Heart left ventricle (tissue), 16 donors: ENCODE results near the gene USP8. TPM values are rescaled to one million over a fixed set of nuclear protein-coding genes. Genes with fewer than 3 reads are reported as not detected.

Experiments
- ATAC-seq, 4 donors: fragments of 200-7000 bp; cut with Tn5 transposase; one replicate each; pipeline ENCODE4 v1.9.1; 2020 to 2022; ENCODE audit warnings: moderate library complexity in 4 of 4, mild to moderate bottlenecking in 3 of 4, moderate number of reproducible peaks in 1 of 4
- DNase-seq, 5 donors: peaks; one replicate each; pipeline ENCODE4 v3.0.0-alpha.2; 2020
- H3K27ac ChIP-seq, 12 donors: fragments of 200-600 bp; sonication (generic) in 4 of 12; one replicate each; pipeline versions ENCODE4 v1.5.0 to v1.8.0; 2016 to 2022; ENCODE audit warnings: mild to moderate bottlenecking in 2 of 12
- H3K27me3 ChIP-seq, 9 donors: fragments of 200-600 bp; sonication (generic) in 2 of 9; one replicate each; pipeline versions ENCODE4 v1.5.1 to v1.8.0; 2016 to 2022; ENCODE audit warnings: mild to moderate bottlenecking in 3 of 9
- H3K36me3 ChIP-seq, 9 donors: fragments of 200-600 bp; sonication (generic) in 2 of 9; one replicate each; pipeline versions ENCODE4 v1.5.0 to v1.8.0; 2018 to 2022; ENCODE audit warnings: mild to moderate bottlenecking in 2 of 9
- H3K4me1 ChIP-seq, 12 donors: fragments of 200-600 bp; sonication (generic) in 4 of 12; one replicate each; pipeline versions ENCODE4 v1.5.0 to v1.8.0; 2016 to 2022; ENCODE audit warnings: mild to moderate bottlenecking in 3 of 12
- H3K4me3 ChIP-seq, 12 donors: fragments of 200-600 bp; sonication (generic) in 4 of 12; one replicate each; pipeline versions ENCODE4 v1.5.0 to v1.8.0; 2017 to 2022; ENCODE audit warnings: mild to moderate bottlenecking in 9 of 12, moderate library complexity in 4 of 12
- H3K9me3 ChIP-seq, 12 donors: fragments of 200-600 bp; sonication (generic) in 4 of 12; one replicate each; pipeline versions ENCODE4 v1.5.0 to v1.8.0; 2016 to 2022; ENCODE audit warnings: mild to moderate bottlenecking in 1 of 12
- POLR2A ChIP-seq, 2 donors: fragments of 450-650 bp; IDR thresholded peaks; one replicate each; pipeline ENCODE4 v1.6.1; 2017; ENCODE audit warnings: antibody characterized with exemption in 2 of 2, mild to moderate bottlenecking in 2 of 2, moderate library complexity in 2 of 2
- WGBS, 4 donors: extraction: QIAGEN DNeasy Blood & Tissue Kit in 2 of 4; methylation state at CpG; one replicate each; pipeline versions ENCODE4 v1.1.5 to v1.1.7; 2013 to 2018; 5-methylcytosine and 5-hydroxymethylcytosine counted together
- intact Hi-C, 10 donors: fragments of 100-400 bp; cut with DNase I; formaldehyde crosslinking; loops; one replicate each; pipeline versions ENCODE4 v1.11.1 to v1.14.2; 2022
- polyA plus RNA-seq, 2 donors: library from polyadenylated mRNA; stranded (reverse); fragments of 200-250 nt; gene quantifications; one replicate each; pipeline ENCODE4 v1.2.3, GENCODE V29; 2013
- total RNA-seq, 9 donors: library from RNA; depleted of rRNA in 2 of 9; stranded (reverse); fragments of >200 nt in 2 of 9; fragmentation: NEBNext Ultra II Directional in 3 of 9; extraction: Animal tissue kit (Norgen Biotek cat#: 25700) in 3 of 9; gene quantifications; one replicate each; pipeline versions ENCODE4 v1.1.0 to v1.2.4, GENCODE V29; 2016 to 2023
- TF ChIP-seq, protein P1 (sequence below), 12 donors: fragments of 200-600 bp; sonication (generic) in 4 of 12; IDR thresholded peaks; one replicate each; pipeline versions ENCODE4 v1.5.0 to v1.8.0; 2018 to 2022; ENCODE audit warnings: antibody characterized with exemption in 12 of 12, mild to moderate bottlenecking in 5 of 12
- donor health status: ischemic (EF 13 %, LVEDD 7.1; RV severe dilation, severe dysfunction).
- donor health status: healthy with polysubstance abuse.
- donor health status: DM: no; HTN: yes; CAD: no.
- donor health status: DM: no; HTN: no; CAD: no.
- donor health status: ischemic (EF 25% LVEDD 6.9; RV normal size, moderate dysfunction).
- donor health status: ischemic (EF 25% LVEDD 5.7; RV mildly dilated, moderate dysfunction).
- donor health status: healthy.
- donor health status: DM: yes; HTN: yes; CAD: no.
- donor health status: ischemic (EF 35%, LVEDD 5.7; RV mildly dilated, moderate dysfunction).
- donor health status: nonischemic (EF 11% LVEDD 7.7; RV severe dilation, severe dysfunction).
- donor health status: DM: yes; HTN: yes; CAD: no.
- donor health status: PGD.
- donor health status: ischemic (EF 29% LVEDD 5.4; RV normal size, mild dysfunction).
- donor health status: nonischemic (EF 23%, LVEDD 6.1; RV moderate dilation, normal function).

The USP8 gene
- total and polyA plus RNA-seq, 11 donors, result 12.6 to 53.3 (median 40.8) TPM

DNA sequence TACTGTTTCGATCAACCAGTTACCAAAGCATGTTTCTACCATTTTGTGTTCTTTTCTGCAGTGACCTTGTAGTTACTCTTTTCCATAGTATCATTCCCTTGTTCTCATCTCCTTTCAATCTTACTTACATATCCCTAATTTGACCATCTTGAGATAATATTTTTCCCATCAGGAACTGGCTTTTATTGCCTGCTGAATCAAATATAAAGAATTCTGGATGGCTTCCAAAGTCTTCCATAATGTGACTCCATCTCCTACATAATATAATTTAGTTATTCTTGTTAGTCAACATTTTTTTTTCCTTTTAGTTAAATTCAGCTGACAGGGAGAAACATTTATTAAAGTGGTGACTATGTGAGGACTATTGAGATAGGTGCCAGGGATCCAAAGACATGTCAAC, 7.0 kb downstream of the USP8 start:
- Histone ChIP-seq H3K4me3 (no peak overlapping the region), H3K27ac (no peak overlapping the region), H3K27me3 (no peaks in the 10 kb centered on the region), H3K9me3 (no peaks in the 10 kb centered on the region), H3K4me1 (peaks cover 0 to 36% (median 10%) of the 10 kb centered on the region in 12 donors), H3K36me3 (peaks cover 0 to 30% (median 19%) of the 10 kb centered on the region in 9 donors)
- ATAC-seq, result no peak
- DNase-seq, result no peak
- intact Hi-C loops, result no loop called here
- TF ChIP-seq, protein P1, sequence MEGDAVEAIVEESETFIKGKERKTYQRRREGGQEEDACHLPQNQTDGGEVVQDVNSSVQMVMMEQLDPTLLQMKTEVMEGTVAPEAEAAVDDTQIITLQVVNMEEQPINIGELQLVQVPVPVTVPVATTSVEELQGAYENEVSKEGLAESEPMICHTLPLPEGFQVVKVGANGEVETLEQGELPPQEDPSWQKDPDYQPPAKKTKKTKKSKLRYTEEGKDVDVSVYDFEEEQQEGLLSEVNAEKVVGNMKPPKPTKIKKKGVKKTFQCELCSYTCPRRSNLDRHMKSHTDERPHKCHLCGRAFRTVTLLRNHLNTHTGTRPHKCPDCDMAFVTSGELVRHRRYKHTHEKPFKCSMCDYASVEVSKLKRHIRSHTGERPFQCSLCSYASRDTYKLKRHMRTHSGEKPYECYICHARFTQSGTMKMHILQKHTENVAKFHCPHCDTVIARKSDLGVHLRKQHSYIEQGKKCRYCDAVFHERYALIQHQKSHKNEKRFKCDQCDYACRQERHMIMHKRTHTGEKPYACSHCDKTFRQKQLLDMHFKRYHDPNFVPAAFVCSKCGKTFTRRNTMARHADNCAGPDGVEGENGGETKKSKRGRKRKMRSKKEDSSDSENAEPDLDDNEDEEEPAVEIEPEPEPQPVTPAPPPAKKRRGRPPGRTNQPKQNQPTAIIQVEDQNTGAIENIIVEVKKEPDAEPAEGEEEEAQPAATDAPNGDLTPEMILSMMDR (IDR thresholded peaks at IDR 0.05), result no peak
- TF ChIP-seq POLR2A (IDR thresholded peaks at IDR 0.05), result no peak
- 94 to 100% (median 98%) methylated on average over 1 of the region's 1 CpG for WGBS, 4 donors

DNA sequence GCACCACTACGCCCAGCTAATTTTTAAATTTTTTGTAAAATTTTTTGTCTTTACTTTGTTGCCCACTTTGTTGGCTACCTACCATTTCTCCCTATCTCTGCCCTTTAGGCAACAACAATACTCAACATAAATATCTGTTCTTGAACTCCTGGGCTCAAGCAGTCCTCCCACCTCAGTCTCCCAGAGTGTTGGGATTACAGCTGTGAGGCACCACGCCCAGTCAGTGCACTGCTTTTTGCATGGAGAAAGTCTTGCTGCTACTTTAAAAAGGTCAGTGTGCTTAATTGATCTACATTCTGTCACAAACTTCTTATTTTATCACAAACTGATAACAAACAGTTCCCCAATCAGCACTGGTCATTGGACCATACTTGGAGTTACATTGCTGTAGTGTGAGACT, 8.0 kb downstream of the USP8 start:
- intact Hi-C loops, result no loop called here
- Histone ChIP-seq H3K4me3 (no peak overlapping the region), H3K9me3 (no peaks in the 10 kb centered on the region), H3K27me3 (no peaks in the 10 kb centered on the region), H3K27ac (no peak overlapping the region), H3K4me1 (peaks cover 0 to 34% (median 9%) of the 10 kb centered on the region in 12 donors), H3K36me3 (peaks cover 0 to 30% (median 19%) of the 10 kb centered on the region in 9 donors)
- no peak for DNase-seq
- TF ChIP-seq, protein P1 (IDR thresholded peaks at IDR 0.05), result no peak
- no peak for TF ChIP-seq POLR2A (IDR thresholded peaks at IDR 0.05)
- no peak for ATAC-seq
- WGBS, 4 donors, result 90 to 94% (median 92%) methylated on average over 2 of the region's 2 CpGs

DNA sequence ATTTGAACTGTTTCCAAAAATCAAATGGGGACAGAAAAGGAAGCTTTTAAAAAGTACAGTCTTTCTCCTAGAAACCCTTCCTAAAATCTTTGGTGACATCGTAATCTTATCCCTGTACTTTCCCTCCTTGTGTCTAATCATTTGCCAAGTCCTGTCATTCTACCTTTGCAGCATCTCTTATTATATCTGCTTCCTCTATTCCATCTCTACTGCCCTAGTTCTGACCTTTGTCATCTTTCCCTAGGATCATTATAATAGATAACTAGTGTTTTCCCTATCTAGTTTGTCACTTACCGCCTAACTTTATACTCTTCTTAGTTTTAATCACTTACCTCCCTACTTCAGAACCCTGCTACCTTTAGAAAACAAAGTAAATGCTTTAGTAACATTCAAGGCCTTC, 11.6 kb downstream of the USP8 start:
- H3K27me3 ChIP-seq, result no peaks in the 10 kb centered on the region
- no peak overlapping the region for H3K4me3 ChIP-seq
- no peak overlapping the region for H3K27ac ChIP-seq
- WGBS, 4 donors, result 62 to 79% (median 72%) methylated on average over 2 of the region's 2 CpGs
- H3K4me1 ChIP-seq, result peaks cover 0 to 23% (median 7%) of the 10 kb centered on the region in 12 donors
- peaks cover 0 to 52% (median 29%) of the 10 kb centered on the region in 9 donors for H3K36me3 ChIP-seq
- TF ChIP-seq POLR2A (IDR thresholded peaks at IDR 0.05), result no peak
- TF ChIP-seq, protein P1 (IDR thresholded peaks at IDR 0.05), result no peak
- no peaks in the 10 kb centered on the region for H3K9me3 ChIP-seq
- no peak for ATAC-seq
- intact Hi-C loops, result no loop called here
- DNase-seq, result no peak

DNA sequence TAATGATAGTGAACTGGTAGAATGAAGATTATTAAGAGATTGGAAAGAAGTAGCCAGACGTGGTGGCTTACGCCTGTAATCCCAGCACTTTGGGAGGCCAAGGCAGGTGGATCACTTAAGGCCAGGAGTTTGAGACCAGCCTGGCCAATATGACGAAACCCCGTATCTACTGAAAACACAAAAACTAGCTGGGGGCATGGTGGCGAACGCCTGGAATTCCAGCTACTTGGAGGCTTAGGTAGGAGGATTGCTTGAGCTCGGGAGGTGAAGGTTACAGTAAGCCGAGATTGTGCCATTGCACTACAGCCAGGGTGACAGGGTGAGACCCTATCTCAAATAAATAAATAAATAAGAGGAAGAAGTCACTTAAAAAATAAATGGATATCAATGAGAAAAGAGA, 14.0 kb downstream of the USP8 start:
- peaks cover 0 to 18% (median 7%) of the 10 kb centered on the region in 12 donors for H3K4me1 ChIP-seq
- TF ChIP-seq, protein P1 (IDR thresholded peaks at IDR 0.05), result no peak
- no peak for TF ChIP-seq POLR2A (IDR thresholded peaks at IDR 0.05)
- no peak overlapping the region for H3K4me3 ChIP-seq
- H3K27me3 ChIP-seq, result no peaks in the 10 kb centered on the region
- peaks cover 0 to 63% (median 45%) of the 10 kb centered on the region in 9 donors for H3K36me3 ChIP-seq
- H3K9me3 ChIP-seq, result no peaks in the 10 kb centered on the region
- intact Hi-C loops, result no loop called here
- WGBS, 4 donors, result 93 to 97% (median 95%) methylated on average over 8 of the region's 8 CpGs
- no peak overlapping the region for H3K27ac ChIP-seq
- DNase-seq, result no peak
- ATAC-seq, result no peak
